ENCODE measurements around the gene WDR82.
"Not testable (repeated sequence)": the region's sequence is repeated elsewhere in the genome, so short reads cannot be mapped to it uniquely, and the experiment has no call there.

Gene WDR82

GRCh38 chr3:52286777-52287110 is 8.3 kb upstream of the WDR82 start:
- no peak for DNase-seq

- not testable (repeated sequence) for DNase-seq
These were observed 5.6 kb upstream of the WDR82 start for GRCh38 chr3:52284051-52284450.

GRCh38 chr3:52283306-52283705 is 4.9 kb upstream of the WDR82 start:
- no peak for DNase-seq

DNA sequence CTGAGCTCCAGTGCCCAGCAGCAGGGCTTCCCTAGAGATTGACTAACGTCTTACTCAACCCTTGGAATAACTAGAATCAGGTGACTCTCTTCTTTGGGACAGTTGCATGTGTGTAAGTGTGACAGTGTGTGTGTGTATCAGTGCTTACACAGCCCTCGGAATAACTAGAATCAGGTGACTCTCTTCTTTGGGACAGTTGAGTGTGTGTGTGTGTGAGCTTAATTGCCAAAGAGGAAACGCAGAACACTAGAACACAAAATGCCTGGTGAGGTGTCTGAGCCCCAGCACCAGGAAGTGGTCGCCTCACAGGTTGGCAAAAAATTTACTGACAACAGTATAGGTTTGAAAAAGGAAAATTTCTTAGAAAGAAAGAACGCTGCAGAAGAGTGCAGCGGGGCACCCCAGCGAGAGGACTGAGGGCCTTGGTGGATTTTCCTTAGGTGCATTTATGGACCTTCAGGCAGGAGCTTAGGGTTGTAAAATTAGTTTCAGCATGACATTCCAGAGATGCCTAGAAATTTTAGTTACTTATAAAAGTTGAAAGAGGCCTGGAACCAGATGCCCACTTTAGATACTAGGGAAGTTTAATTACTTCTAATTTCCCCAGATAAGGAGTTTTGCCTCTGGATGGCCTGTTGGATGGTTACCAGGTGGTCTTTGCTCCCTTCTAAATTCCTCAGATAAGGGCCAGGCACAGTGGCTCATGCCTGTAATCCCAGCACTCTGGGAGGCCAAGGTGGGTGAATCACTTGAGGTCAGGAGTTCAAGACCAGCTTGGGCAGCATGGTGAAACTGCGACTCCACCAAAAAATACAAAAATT is 3.7 kb upstream of the WDR82 start:
- DNase-seq: no peak

DNA sequence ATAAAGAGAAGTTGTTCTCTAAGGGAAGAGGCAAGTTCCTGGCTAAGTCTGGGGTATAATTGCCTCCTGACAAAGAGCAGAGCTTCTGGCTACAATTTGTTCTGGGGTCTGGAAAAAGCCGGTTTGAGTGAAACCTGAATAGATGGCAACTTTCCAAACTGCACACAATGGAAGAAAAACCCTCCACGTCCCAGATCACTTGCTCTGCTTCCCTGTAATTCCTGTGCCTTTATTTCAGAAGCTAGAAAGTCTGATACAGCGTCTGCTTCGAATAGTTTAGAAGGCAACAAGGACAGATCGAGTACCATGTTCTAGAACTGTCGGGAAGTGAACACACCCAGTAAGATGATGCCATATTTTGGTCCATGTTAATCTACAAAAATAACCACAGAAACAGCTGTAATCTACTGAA is 1.6 kb upstream of the WDR82 start:
- no peak for DNase-seq

- no peak for DNase-seq
These were observed 1.1 kb upstream of the WDR82 start for GRCh38 chr3:52279596-52279995.

GRCh38 chr3:52277972-52278509 is 408 bp downstream of the WDR82 start:
- DNase-seq: no peak

- no peak for DNase-seq
These were observed 1.1 kb downstream of the WDR82 start for GRCh38 chr3:52277071-52277964.

DNA sequence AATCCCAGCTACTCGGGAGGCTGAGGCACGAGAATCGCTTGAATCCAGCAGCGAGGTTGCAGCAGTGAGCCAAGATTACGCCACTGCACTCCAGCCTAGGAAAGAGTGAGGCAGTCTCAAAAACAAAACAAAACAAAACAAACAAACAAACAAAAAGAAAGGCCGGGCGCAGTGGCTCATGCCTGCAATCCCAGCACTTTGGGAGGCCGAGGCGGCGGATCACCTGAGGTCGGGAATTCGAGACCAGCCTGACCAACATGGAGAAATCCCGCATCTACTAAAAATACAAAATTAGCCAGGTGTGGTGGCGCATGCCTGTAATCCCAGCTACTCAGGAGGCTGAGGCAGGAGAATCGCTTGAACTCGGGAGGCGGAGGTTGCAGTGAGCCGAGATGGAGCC is 3.7 kb downstream of the WDR82 start:
- not testable (repeated sequence) for DNase-seq

GRCh38 chr3:52272831-52273230 is 5.6 kb downstream of the WDR82 start:
- no peak for DNase-seq

GRCh38 chr3:52272172-52272571 is 6.3 kb downstream of the WDR82 start:
- not testable (repeated sequence) for DNase-seq

- no peak for DNase-seq
These were observed 8.1 kb downstream of the WDR82 start for GRCh38 chr3:52270252-52270754.

DNA sequence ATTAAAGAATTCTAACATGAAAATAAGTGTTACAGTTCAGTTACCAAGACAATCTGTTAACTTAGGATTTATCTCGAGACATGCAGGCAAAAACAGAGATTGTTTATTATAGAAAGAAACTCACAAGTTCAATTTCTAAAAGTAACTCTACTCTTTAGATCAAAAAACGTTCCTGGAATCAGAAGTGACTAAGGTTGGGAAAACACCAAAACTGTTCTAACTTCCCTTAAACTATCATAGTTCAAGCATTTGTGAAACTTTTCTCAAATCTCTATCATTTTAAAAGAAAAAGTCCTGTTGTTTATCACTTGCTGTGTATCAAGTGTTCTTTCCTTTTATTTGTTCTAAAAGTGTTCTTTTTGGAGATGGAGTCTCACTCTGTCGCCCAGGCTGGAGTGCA is 8.7 kb downstream of the WDR82 start:
- DNase-seq: no peak

DNA sequence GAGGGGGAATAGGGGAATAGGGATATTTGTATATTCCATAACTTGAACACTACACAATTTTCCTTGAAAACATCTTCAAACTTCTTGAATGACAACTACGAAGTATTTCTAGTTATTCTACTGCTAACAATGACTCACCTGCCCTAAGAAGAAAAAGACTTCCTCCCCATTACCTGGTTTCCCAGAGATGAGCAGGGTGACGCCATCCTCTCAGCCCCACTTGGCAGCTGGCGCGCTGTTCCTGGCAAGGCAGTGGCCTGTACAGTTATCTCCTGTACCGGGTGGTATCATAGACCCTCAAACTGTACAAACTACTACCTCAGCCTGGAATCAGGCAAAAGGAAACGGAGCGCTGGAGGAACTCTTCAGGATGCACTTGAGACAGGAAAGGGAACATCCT is 10.4 kb downstream of the WDR82 start:
- no peak for DNase-seq

GRCh38 chr3:52265387-52265786 is 13.1 kb downstream of the WDR82 start:
- no peak for DNase-seq

DNA sequence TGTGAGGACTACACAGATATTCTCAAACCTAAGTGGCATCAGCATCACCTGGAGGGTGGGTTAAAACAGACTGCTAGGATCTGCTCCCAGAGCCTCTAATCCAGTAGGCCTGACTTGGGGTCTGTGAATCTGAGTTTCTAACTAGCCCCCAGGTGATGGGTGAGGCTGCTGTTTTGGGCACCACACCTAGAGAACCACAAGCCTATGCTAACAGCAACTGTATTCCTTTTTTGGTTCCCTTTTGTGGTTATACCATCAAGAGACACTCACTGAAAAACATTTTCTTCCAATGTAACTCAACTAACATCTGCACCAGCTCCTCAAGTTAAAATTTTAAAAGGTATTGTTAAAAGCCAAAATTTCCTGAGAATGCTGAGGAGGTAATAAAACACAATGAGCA is 16.0 kb downstream of the WDR82 start:
- no peak for DNase-seq

GRCh38 chr3:52259448-52259847 is 19.0 kb downstream of the WDR82 start:
- DNase-seq: no peak

DNA sequence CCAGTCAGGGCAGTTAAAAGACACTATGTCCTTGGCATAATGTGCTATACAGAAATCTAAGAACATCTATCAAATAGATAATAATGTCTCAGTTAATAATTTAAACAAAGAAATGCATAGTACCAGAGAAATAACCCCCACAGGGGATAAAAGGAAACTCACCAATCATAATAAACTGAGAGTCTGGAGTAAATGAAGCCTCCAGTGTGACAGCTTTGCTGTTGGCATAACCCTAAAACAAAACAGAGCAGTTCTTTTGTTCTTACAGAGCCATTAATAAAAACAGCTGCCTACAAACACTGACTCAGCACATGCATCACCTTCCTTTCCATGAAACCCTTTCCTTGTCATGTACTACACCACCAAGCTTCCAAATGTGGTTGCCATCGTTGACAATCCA is 19.4 kb downstream of the WDR82 start:
- no peak for DNase-seq

DNA sequence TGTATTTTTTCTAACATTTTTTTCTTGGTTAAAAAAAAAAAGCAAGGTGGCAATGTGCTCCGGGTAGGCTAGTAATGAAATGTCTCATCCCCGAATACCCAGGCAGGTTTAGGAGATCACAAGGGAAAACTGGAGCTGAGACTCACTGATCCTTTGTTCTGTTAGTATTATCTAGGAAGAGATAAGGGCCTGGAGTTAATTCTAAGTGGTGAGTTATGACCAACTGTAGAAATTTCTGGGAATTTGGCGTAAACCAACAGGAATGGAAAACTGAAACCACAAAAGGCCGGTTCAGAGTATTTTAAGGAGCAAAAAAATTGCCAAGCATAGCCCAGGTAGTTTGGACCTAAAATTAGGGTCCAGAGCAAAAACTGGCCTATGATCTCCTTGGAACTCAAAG is 20.5 kb downstream of the WDR82 start:
- no peak for DNase-seq

- DNase-seq: no peak
These were observed 21.8 kb downstream of the WDR82 start for GRCh38 chr3:52256622-52257021.

- no peak for DNase-seq
These were observed 22.3 kb downstream of the WDR82 start for GRCh38 chr3:52256159-52256558.

- DNase-seq: no peak
These were observed 23.8 kb downstream of the WDR82 start for GRCh38 chr3:52254608-52255007.
